HepG2 (cell line): ENCODE measurements around the gene DKKL1. TPM values are rescaled to one million over a fixed set of nuclear protein-coding genes. Genes with fewer than 3 reads are reported as not detected.

ENCODE experiments used
- KLF6 ChIP-seq: IDR thresholded peaks from 2 replicates; pipeline ENCODE4 v1.8.0; 2016; ENCODE audit warnings: missing biosample characterization, missing genetic modification reagents
- MED8 ChIP-seq: sonication (generic); formaldehyde crosslinking; IDR thresholded peaks from 2 replicates; pipeline ENCODE4 v1.8.1; 2023; ENCODE audit warnings: mild to moderate bottlenecking, missing genetic modification reagents; ENCODE audit not compliant: insufficient replicate concordance
- RBM22 ChIP-seq: fragments of 200-400 bp; formaldehyde crosslinking; optimal IDR thresholded peaks from 2 replicates; pipeline ENCODE3; 2017; ENCODE audit warnings: mild to moderate bottlenecking, low read length, moderate library complexity
- RFX3 ChIP-seq: IDR thresholded peaks from 2 replicates; pipeline ENCODE4 v1.6.1; 2016; ENCODE audit warnings: missing biosample characterization, missing genetic modification reagents
- RFXAP ChIP-seq: sonication (generic); formaldehyde crosslinking; IDR thresholded peaks from 2 replicates; pipeline ENCODE4 v1.4.0; 2020; ENCODE audit warnings: missing genetic modification reagents, borderline replicate concordance
- SOX5 ChIP-seq: IDR thresholded peaks from 2 replicates; pipeline ENCODE4 v1.6.1; 2016; ENCODE audit warnings: borderline replicate concordance
- SP5 ChIP-seq: IDR thresholded peaks from 2 replicates; pipeline ENCODE4 v1.6.1; 2016; ENCODE audit warnings: low read depth, borderline replicate concordance
- ZNF225 ChIP-seq: sonication (generic); formaldehyde crosslinking; IDR thresholded peaks from 2 replicates; pipeline ENCODE4 v1.4.0; 2020; ENCODE audit warnings: mild to moderate bottlenecking, missing genetic modification reagents
- ZNF557 ChIP-seq: sonication (generic); formaldehyde crosslinking; IDR thresholded peaks from 2 replicates; pipeline ENCODE4 v1.4.0; 2020; ENCODE audit warnings: missing genetic modification reagents
- ZNF567 ChIP-seq: sonication (generic); formaldehyde crosslinking; IDR thresholded peaks from 2 replicates; pipeline ENCODE4 v1.8.1; 2023; ENCODE audit warnings: mild to moderate bottlenecking, missing genetic modification reagents, borderline replicate concordance
- ZNF788 ChIP-seq: sonication (generic); formaldehyde crosslinking; IDR thresholded peaks from 2 replicates; pipeline ENCODE4 v1.5.0; 2020; ENCODE audit warnings: mild to moderate bottlenecking, missing genetic modification reagents, borderline replicate concordance
- polyA plus RNA-seq, 8 experiments: library from polyadenylated mRNA; depleted of rRNA in 3 of 8; stranded (reverse) in 7 of 8; unstranded in 1 of 8; fragments of >200 nt; fragmentation: Illumina TruSeq in 4 of 8; extraction: Trizol in 4 of 8; gene quantifications; 2 replicates each; pipeline versions ENCODE4 v1.2.1 to v1.2.3, GENCODE V29; 2011 to 2016; ENCODE audit warnings: low read depth in 4 of 8, missing spikeins in 1 of 8, mixed read lengths in 1 of 8; ENCODE audit not compliant: insufficient read depth in 1 of 8
- total RNA-seq, 5 experiments: library from RNA; depleted of rRNA; stranded (reverse); fragments of >200 nt; fragmentation: Illumina TruSeq; extraction: Trizol; gene quantifications; 2 replicates each; pipeline ENCODE4 v1.2.3, GENCODE V29; 2016; ENCODE audit warnings: low read depth in 1 of 5
- TF ChIP-seq, protein P1 (sequence below): sonication (generic); formaldehyde crosslinking; IDR thresholded peaks from 2 replicates; pipeline ENCODE4 v1.4.0; 2020; ENCODE audit warnings: missing genetic modification reagents
- TF ChIP-seq, protein P2 (sequence below): sonication (generic); formaldehyde crosslinking; IDR thresholded peaks from 2 replicates; pipeline ENCODE4 v1.5.0; 2020; ENCODE audit warnings: mild to moderate bottlenecking, missing genetic modification reagents, borderline replicate concordance
- TF ChIP-seq, protein P3 (sequence below): fragments of 450-650 bp; IDR thresholded peaks from 2 replicates; pipeline ENCODE4 v1.6.1; 2017; ENCODE audit warnings: mild to moderate bottlenecking

DKKL1 gene
- total and polyA plus RNA-seq, 2 of the 13 experiments (the other 11 are each of a cell fraction or from before 2014, with no cell fraction given), result 0.30 to 0.31 TPM

GRCh38 chr19:49363268-49364082 lies at the start of gene DKKL1 (continued):
- TF ChIP-seq, protein P1, sequence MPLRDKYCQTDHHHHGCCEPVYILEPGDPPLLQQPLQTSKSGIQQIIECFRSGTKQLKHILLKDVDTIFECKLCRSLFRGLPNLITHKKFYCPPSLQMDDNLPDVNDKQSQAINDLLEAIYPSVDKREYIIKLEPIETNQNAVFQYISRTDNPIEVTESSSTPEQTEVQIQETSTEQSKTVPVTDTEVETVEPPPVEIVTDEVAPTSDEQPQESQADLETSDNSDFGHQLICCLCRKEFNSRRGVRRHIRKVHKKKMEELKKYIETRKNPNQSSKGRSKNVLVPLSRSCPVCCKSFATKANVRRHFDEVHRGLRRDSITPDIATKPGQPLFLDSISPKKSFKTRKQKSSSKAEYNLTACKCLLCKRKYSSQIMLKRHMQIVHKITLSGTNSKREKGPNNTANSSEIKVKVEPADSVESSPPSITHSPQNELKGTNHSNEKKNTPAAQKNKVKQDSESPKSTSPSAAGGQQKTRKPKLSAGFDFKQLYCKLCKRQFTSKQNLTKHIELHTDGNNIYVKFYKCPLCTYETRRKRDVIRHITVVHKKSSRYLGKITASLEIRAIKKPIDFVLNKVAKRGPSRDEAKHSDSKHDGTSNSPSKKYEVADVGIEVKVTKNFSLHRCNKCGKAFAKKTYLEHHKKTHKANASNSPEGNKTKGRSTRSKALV (CRISPR knock-in tag), result no peak
- TF ChIP-seq ZNF567 (CRISPR knock-in tag) (no peak), RBM22 (no peak), ZNF788 (CRISPR knock-in tag) (peak; percentile 13; the same call in 1 of the 2 replicates), SOX5 (CRISPR knock-in tag) (no peak; the same call in 1 of the 2 replicates), ZNF557 (CRISPR knock-in tag) (no peak), ZNF225 (CRISPR knock-in tag) (no peak), RFX3 (no peak), RFXAP (no peak), MED8 (CRISPR knock-in tag) (no peak), KLF6 (CRISPR knock-in tag) (no peak), SP5 (CRISPR knock-in tag) (peak; percentile 45; the same call in 1 of the 2 replicates)
- TF ChIP-seq, protein P2, sequence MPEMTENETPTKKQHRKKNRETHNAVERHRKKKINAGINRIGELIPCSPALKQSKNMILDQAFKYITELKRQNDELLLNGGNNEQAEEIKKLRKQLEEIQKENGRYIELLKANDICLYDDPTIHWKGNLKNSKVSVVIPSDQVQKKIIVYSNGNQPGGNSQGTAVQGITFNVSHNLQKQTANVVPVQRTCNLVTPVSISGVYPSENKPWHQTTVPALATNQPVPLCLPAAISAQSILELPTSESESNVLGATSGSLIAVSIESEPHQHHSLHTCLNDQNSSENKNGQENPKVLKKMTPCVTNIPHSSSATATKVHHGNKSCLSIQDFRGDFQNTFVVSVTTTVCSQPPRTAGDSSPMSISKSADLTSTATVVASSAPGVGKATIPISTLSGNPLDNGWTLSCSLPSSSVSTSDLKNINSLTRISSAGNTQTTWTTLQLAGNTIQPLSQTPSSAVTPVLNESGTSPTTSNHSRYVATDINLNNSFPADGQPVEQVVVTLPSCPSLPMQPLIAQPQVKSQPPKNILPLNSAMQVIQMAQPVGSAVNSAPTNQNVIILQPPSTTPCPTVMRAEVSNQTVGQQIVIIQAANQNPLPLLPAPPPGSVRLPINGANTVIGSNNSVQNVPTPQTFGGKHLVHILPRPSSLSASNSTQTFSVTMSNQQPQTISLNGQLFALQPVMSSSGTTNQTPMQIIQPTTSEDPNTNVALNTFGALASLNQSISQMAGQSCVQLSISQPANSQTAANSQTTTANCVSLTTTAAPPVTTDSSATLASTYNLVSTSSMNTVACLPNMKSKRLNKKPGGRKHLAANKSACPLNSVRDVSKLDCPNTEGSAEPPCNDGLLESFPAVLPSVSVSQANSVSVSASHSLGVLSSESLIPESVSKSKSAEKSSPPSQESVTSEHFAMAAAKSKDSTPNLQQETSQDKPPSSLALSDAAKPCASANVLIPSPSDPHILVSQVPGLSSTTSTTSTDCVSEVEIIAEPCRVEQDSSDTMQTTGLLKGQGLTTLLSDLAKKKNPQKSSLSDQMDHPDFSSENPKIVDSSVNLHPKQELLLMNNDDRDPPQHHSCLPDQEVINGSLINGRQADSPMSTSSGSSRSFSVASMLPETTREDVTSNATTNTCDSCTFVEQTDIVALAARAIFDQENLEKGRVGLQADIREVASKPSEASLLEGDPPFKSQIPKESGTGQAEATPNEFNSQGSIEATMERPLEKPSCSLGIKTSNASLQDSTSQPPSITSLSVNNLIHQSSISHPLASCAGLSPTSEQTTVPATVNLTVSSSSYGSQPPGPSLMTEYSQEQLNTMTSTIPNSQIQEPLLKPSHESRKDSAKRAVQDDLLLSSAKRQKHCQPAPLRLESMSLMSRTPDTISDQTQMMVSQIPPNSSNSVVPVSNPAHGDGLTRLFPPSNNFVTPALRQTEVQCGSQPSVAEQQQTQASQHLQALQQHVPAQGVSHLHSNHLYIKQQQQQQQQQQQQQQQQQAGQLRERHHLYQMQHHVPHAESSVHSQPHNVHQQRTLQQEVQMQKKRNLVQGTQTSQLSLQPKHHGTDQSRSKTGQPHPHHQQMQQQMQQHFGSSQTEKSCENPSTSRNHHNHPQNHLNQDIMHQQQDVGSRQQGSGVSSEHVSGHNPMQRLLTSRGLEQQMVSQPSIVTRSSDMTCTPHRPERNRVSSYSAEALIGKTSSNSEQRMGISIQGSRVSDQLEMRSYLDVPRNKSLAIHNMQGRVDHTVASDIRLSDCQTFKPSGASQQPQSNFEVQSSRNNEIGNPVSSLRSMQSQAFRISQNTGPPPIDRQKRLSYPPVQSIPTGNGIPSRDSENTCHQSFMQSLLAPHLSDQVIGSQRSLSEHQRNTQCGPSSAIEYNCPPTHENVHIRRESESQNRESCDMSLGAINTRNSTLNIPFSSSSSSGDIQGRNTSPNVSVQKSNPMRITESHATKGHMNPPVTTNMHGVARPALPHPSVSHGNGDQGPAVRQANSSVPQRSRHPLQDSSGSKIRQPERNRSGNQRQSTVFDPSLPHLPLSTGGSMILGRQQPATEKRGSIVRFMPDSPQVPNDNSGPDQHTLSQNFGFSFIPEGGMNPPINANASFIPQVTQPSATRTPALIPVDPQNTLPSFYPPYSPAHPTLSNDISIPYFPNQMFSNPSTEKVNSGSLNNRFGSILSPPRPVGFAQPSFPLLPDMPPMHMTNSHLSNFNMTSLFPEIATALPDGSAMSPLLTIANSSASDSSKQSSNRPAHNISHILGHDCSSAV (CRISPR knock-in tag), result no peak
- TF ChIP-seq, protein P3, sequence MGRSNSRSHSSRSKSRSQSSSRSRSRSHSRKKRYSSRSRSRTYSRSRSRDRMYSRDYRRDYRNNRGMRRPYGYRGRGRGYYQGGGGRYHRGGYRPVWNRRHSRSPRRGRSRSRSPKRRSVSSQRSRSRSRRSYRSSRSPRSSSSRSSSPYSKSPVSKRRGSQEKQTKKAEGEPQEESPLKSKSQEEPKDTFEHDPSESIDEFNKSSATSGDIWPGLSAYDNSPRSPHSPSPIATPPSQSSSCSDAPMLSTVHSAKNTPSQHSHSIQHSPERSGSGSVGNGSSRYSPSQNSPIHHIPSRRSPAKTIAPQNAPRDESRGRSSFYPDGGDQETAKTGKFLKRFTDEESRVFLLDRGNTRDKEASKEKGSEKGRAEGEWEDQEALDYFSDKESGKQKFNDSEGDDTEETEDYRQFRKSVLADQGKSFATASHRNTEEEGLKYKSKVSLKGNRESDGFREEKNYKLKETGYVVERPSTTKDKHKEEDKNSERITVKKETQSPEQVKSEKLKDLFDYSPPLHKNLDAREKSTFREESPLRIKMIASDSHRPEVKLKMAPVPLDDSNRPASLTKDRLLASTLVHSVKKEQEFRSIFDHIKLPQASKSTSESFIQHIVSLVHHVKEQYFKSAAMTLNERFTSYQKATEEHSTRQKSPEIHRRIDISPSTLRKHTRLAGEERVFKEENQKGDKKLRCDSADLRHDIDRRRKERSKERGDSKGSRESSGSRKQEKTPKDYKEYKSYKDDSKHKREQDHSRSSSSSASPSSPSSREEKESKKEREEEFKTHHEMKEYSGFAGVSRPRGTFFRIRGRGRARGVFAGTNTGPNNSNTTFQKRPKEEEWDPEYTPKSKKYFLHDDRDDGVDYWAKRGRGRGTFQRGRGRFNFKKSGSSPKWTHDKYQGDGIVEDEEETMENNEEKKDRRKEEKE, result no peak
